Umbilical cord (tissue), 2 donors: ENCODE measurements around the gene GLB1L2. TPM values are rescaled to one million over a fixed set of nuclear protein-coding genes. Genes with fewer than 3 reads are reported as not detected.

Experiments
- DNase-seq: peaks from one replicate; pipeline ENCODE4 v3.0.0-alpha.2; 2015; ENCODE audit warnings: low spot score
- total RNA-seq: library from RNA; depleted of rRNA; stranded (reverse); fragments of >200 nt; gene quantifications from one replicate; pipeline ENCODE4 v1.2.3, GENCODE V29; 2014; ENCODE audit warnings: low replicate concordance; ENCODE audit not compliant: insufficient read depth

The GLB1L2 gene
- total RNA-seq, 1 donor from 2014 or later: 32.3 TPM

- no peak for DNase-seq
Measured at GRCh38 chr11:134385774-134386565, 54.2 kb downstream of the GLB1L2 start.

GRCh38 chr11:134386945-134387344 lies 55.2 kb downstream of the GLB1L2 start:
- DNase-seq: no peak

- DNase-seq: no peak
Measured at GRCh38 chr11:134387501-134387900, 55.7 kb downstream of the GLB1L2 start.

- DNase-seq: no peak
Measured at GRCh38 chr11:134388590-134388989, 56.8 kb downstream of the GLB1L2 start.

GRCh38 chr11:134389464-134390180 lies 57.8 kb downstream of the GLB1L2 start:
- DNase-seq: no peak

- no peak for DNase-seq
Measured at GRCh38 chr11:134390706-134391569, 59.1 kb downstream of the GLB1L2 start.

- DNase-seq: no peak
Measured at GRCh38 chr11:134391656-134392055, 59.9 kb downstream of the GLB1L2 start.

- DNase-seq: no peak
Measured at GRCh38 chr11:134392953-134393615, 61.3 kb downstream of the GLB1L2 start.

- DNase-seq: no peak
Measured at GRCh38 chr11:134393638-134394037, 61.9 kb downstream of the GLB1L2 start.

GRCh38 chr11:134394311-134394710 lies 62.5 kb downstream of the GLB1L2 start:
- no peak for DNase-seq

GRCh38 chr11:134395002-134395401 lies 63.2 kb downstream of the GLB1L2 start:
- no peak for DNase-seq

- no peak for DNase-seq
Measured at GRCh38 chr11:134397304-134398078, 65.7 kb downstream of the GLB1L2 start.

- no peak for DNase-seq
Measured at GRCh38 chr11:134398079-134398444, 66.3 kb downstream of the GLB1L2 start.

- DNase-seq: no peak
Measured at GRCh38 chr11:134398644-134399292, 67.0 kb downstream of the GLB1L2 start.

GRCh38 chr11:134399293-134399654 lies 67.5 kb downstream of the GLB1L2 start:
- DNase-seq: no peak

- DNase-seq: no peak
Measured at GRCh38 chr11:134399996-134400395, 68.2 kb downstream of the GLB1L2 start.

GRCh38 chr11:134401825-134402809 lies 70.3 kb downstream of the GLB1L2 start:
- DNase-seq: no peak

- no peak for DNase-seq
Measured at GRCh38 chr11:134402910-134403309, 71.1 kb downstream of the GLB1L2 start.
